ENCODE measurements around the gene CNNM3. TPM values are rescaled to one million over a fixed set of nuclear protein-coding genes. Genes with fewer than 3 reads are reported as not detected.
A peak's percentile ranks its signal among the peaks of the same experiment; 100 is the strongest.

Gene CNNM3
- total RNA-seq, 1 donor from 2014 or later = 14.7 TPM

DNA sequence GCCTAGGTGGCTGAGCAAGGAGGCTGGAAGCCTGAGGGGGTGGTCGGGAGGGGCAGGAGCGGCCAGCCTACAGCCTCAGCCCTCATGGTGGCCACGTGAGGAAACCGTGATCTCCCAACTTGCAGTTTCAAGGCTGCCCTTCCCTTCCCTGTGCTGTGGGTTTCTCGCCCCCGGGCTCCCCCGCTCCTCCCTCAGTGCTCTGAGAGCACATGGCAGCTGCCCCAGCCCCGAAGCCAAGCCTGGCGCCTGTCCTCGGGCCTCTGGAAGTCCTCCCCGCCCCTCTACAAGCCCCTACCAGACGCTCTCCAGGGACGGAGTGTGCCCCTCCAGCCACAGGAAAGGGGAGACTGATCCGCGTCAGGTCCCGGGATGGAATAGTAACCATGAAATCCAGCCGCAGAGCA lies 28.3 kb downstream of the CNNM3 start:
- H3K36me3 Mint-ChIP-seq (ENCODE audit: low read depth, unreplicated experiment) = peaks cover 7% of the 10 kb centered on the region
- DNase-seq (ENCODE audit: low spot score) = no peak

DNA sequence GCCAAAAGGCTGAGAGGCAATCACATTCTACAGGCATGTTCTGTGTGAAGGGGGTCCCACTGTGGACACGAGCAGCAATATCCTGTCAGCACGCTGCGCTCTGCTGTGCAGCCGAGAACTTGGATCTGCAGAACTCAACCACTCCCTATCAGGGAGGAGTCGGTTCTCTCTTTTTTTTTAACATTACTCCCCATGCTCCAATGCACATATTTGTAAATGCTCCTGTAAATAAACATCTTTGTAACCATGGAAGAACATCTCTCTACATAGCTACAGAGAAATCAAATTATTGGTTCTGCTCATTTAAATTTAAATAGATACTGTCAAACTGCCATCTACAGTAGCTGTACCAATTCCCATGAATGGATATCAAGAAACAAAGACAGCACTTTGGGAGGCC lies 30.8 kb downstream of the CNNM3 start:
- no peak for TF ChIP-seq CTCF (IDR thresholded peaks at IDR 0.05; ENCODE audit: unreplicated experiment)
- Mint-ChIP-seq H3K27me3 (ENCODE audit: unreplicated experiment) (peaks cover 3% of the 10 kb centered on the region), H3K36me3 (ENCODE audit: low read depth, unreplicated experiment) (peaks cover 11% of the 10 kb centered on the region), H3K27ac (ENCODE audit: unreplicated experiment) (no peak overlapping the region), H3K4me1 (ENCODE audit: unreplicated experiment) (peaks cover 5% of the 10 kb centered on the region), H3K9me3 (ENCODE audit: unreplicated experiment) (no peaks in the 10 kb centered on the region), H3K4me3 (ENCODE audit: unreplicated experiment) (no peak overlapping the region)
- DNase-seq (ENCODE audit: low spot score) = no peak

More for the DNA sequence above, 28.3 kb downstream of the CNNM3 start:
- peaks cover 5% of the 10 kb centered on the region for H3K4me1 Mint-ChIP-seq (ENCODE audit: unreplicated experiment)
- H3K27ac Mint-ChIP-seq (ENCODE audit: unreplicated experiment) = no peak overlapping the region
- H3K9me3 Mint-ChIP-seq (ENCODE audit: unreplicated experiment) = no peaks in the 10 kb centered on the region
- H3K27me3 Mint-ChIP-seq (ENCODE audit: unreplicated experiment) = peaks cover 5% of the 10 kb centered on the region
- TF ChIP-seq CTCF (IDR thresholded peaks at IDR 0.05; ENCODE audit: unreplicated experiment) = no peak
- H3K4me3 Mint-ChIP-seq (ENCODE audit: unreplicated experiment) = no peak overlapping the region

DNA sequence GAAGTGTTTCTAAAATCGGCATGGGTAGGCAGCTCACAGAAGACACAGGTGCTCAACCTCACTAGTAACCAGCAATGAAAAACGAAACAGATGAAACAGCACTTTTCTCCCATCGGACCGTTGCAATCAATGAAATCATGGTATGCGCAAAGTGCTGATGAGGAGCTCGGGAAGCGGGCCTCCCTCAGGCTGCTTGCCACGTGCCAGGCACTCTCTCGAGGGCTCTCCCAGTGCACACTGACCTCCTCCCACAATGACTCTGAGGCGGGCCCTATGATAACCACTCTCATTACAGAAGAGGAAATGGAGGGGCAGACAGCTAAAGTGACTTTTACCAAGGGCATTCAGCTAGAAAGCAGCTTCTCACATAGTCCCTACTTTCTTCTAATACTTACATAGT lies 31.5 kb downstream of the CNNM3 start:
- Mint-ChIP-seq H3K27ac (ENCODE audit: unreplicated experiment) (no peak overlapping the region), H3K4me1 (ENCODE audit: unreplicated experiment) (peaks cover 5% of the 10 kb centered on the region), H3K27me3 (ENCODE audit: unreplicated experiment) (peaks cover 3% of the 10 kb centered on the region), H3K36me3 (ENCODE audit: low read depth, unreplicated experiment) (peaks cover 14% of the 10 kb centered on the region), H3K4me3 (ENCODE audit: unreplicated experiment) (no peak overlapping the region), H3K9me3 (ENCODE audit: unreplicated experiment) (no peaks in the 10 kb centered on the region)
- no peak for TF ChIP-seq CTCF (IDR thresholded peaks at IDR 0.05; ENCODE audit: unreplicated experiment)
- DNase-seq (ENCODE audit: low spot score) = no peak

GRCh38 chr2:96848264-96848663 lies 32.2 kb downstream of the CNNM3 start:
- Mint-ChIP-seq H3K27ac (ENCODE audit: unreplicated experiment) (no peak overlapping the region), H3K27me3 (ENCODE audit: unreplicated experiment) (peaks cover 3% of the 10 kb centered on the region), H3K9me3 (ENCODE audit: unreplicated experiment) (no peaks in the 10 kb centered on the region), H3K36me3 (ENCODE audit: low read depth, unreplicated experiment) (peaks cover 21% of the 10 kb centered on the region), H3K4me1 (ENCODE audit: unreplicated experiment) (peaks cover 3% of the 10 kb centered on the region), H3K4me3 (ENCODE audit: unreplicated experiment) (no peak overlapping the region)
- no peak for TF ChIP-seq CTCF (IDR thresholded peaks at IDR 0.05; ENCODE audit: unreplicated experiment)
- no peak for DNase-seq (ENCODE audit: low spot score)

DNA sequence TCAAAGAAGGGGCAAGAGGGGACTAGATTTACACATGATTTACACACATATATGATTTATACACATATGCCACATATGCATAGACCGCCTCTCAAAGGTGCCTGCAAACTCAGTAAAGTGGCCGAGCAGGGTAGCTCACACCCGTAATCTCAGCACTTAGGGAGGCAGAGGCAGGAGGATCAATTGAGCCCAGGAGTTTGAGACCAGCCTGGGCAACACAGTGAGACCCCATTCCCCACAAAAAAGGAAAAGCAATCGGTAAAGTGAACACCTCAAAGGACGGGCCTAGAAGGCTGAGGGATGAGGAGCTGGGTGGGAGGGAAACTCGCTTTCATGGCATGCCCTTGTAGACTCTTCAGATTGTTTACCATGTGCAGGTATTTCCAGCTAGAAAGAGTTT lies 36.6 kb downstream of the CNNM3 start:
- peaks cover 5% of the 10 kb centered on the region for H3K27me3 Mint-ChIP-seq (ENCODE audit: unreplicated experiment)
- H3K36me3 Mint-ChIP-seq (ENCODE audit: low read depth, unreplicated experiment) = peaks cover 24% of the 10 kb centered on the region
- peak overlapping the region; percentile 47 for H3K4me3 Mint-ChIP-seq (ENCODE audit: unreplicated experiment)
- no peak overlapping the region for H3K27ac Mint-ChIP-seq (ENCODE audit: unreplicated experiment)
- H3K9me3 Mint-ChIP-seq (ENCODE audit: unreplicated experiment) = no peaks in the 10 kb centered on the region
- peaks cover 17% of the 10 kb centered on the region for H3K4me1 Mint-ChIP-seq (ENCODE audit: unreplicated experiment)
- no peak for DNase-seq (ENCODE audit: low spot score)
- no peak for TF ChIP-seq CTCF (IDR thresholded peaks at IDR 0.05; ENCODE audit: unreplicated experiment)

Measured in endothelial cell (in vitro differentiated cells).